Right cardiac atrium (tissue), 5 donors: Measurements from ENCODE around the gene RNF227. TPM values are rescaled to one million over a fixed set of nuclear protein-coding genes. Genes with fewer than 3 reads are reported as not detected.
"Not testable (repeated sequence)": the region's sequence is repeated elsewhere in the genome, so short reads cannot be mapped to it uniquely, and the experiment has no call there.

Source experiments
- ATAC-seq, 2 donors: fragments of 200-7000 bp; cut with Tn5 transposase; one replicate each; pipeline versions ENCODE4 v1.8.0 to v1.9.1; 2020; ENCODE audit warnings: moderate library complexity in 2 of 2, mild to moderate bottlenecking in 1 of 2
- DNase-seq, 3 donors: peaks; one replicate each; pipeline ENCODE4 v3.0.0-alpha.2; 2020
- H3K27ac ChIP-seq: one replicate; pipeline ENCODE4 v1.5.1; 2013; ENCODE audit warnings: mild to moderate bottlenecking, low read length, control low read depth, moderate library complexity
- H3K27me3 ChIP-seq: one replicate; pipeline ENCODE4 v1.6.1; 2013; ENCODE audit not compliant: control insufficient read depth, insufficient read depth
- H3K4me1 ChIP-seq: one replicate; pipeline ENCODE4 v1.6.1; 2013; ENCODE audit warnings: low read length; ENCODE audit not compliant: control insufficient read depth, insufficient read depth
- H3K4me3 ChIP-seq: one replicate; pipeline ENCODE4 v1.5.1; 2013; ENCODE audit warnings: low read length, control low read depth
- H3K9me3 ChIP-seq: one replicate; pipeline ENCODE4 v1.6.1; 2013; ENCODE audit warnings: low read length; ENCODE audit not compliant: control insufficient read depth
- WGBS: extraction: QIAGEN DNeasy Blood & Tissue Kit; methylation state at CpG from one replicate; pipeline ENCODE4 v1.1.7; 2013; 5-methylcytosine and 5-hydroxymethylcytosine counted together
- intact Hi-C, 4 donors: fragments of 100-400 bp; cut with DNase I; formaldehyde crosslinking; loops; one replicate each; pipeline versions ENCODE4 v1.11.0 to v1.14.0; 2022 to 2023
- polyA plus RNA-seq: library from polyadenylated mRNA; stranded (reverse); fragments of 200-250 nt; gene quantifications from one replicate; pipeline ENCODE4 v1.2.3, GENCODE V29; 2013
- total RNA-seq, 4 donors: library from RNA; stranded (reverse); fragmentation: NEBNext Ultra II Directional; extraction: Animal tissue kit (Norgen Biotek cat#: 25700); gene quantifications; one replicate each; pipeline ENCODE4 v1.2.1, GENCODE V29; 2021
- donor health status: healthy with polysubstance abuse.
- donor health status: DM: no; HTN: yes; CAD: no.
- donor health status: DM: no; HTN: no; CAD: no.
- donor health status: DM: no; HTN: yes; CAD: no; lungs with severe emphysema.
- donor health status: DM: yes; HTN: yes; CAD: no.

Gene RNF227
- total and polyA plus RNA-seq, 5 donors: 0.89 to 2.1 (median 1.5) TPM

GRCh38 chr17:7880076-7880868 lies 35.8 kb downstream of the RNF227 start:
- no peak overlapping the region for H3K4me3 ChIP-seq
- DNase-seq (no peak), ATAC-seq (no peak)
- no peak overlapping the region for H3K27ac ChIP-seq
- H3K27me3 ChIP-seq: no peaks in the 10 kb centered on the region
- H3K4me1 ChIP-seq: no peaks in the 10 kb centered on the region
- WGBS: 76% methylated on average over 3 of the region's 3 CpGs
- no peaks in the 10 kb centered on the region for H3K9me3 ChIP-seq
- intact Hi-C loops: no loop called here

- Histone ChIP-seq H3K27me3 (no peaks in the 10 kb centered on the region), H3K4me1 (no peaks in the 10 kb centered on the region), H3K4me3 (no peak overlapping the region), H3K9me3 (no peaks in the 10 kb centered on the region), H3K27ac (no peak overlapping the region)
- ATAC-seq: no peak
- no peak for DNase-seq
- WGBS: 96% methylated on average over 7 of the region's 7 CpGs
- intact Hi-C loops: no loop called here
Measured at GRCh38 chr17:7878234-7878633, 37.9 kb downstream of the RNF227 start.

- DNase-seq (no peak), ATAC-seq (no peak)
- Histone ChIP-seq H3K4me1 (no peaks in the 10 kb centered on the region), H3K27ac (no peak overlapping the region), H3K4me3 (no peak overlapping the region), H3K27me3 (no peaks in the 10 kb centered on the region), H3K9me3 (no peaks in the 10 kb centered on the region)
- 81% methylated on average over 2 of the region's 2 CpGs for WGBS
- intact Hi-C loops: no loop called here
Measured at GRCh38 chr17:7875804-7876370, 40.2 kb downstream of the RNF227 start.

- WGBS: 71% methylated on average over 4 of the region's 4 CpGs
- ATAC-seq: no peak
- H3K4me3 ChIP-seq: no peak overlapping the region
Measured at GRCh38 chr17:7873051-7873450, 43.0 kb downstream of the RNF227 start.

GRCh38 chr17:7867881-7868329 lies 48.2 kb downstream of the RNF227 start:
- no peaks in the 10 kb centered on the region for H3K4me1 ChIP-seq
- H3K4me3 ChIP-seq: no peak overlapping the region
- H3K27ac ChIP-seq: no peak overlapping the region
- DNase-seq (no peak), ATAC-seq (no peak)
- intact Hi-C loops: loop anchor here in 1 of 4 donors (10.0 kb wide), 1 partner anchor 177 kb away; no protein-coding TSS in a partner anchor
- H3K27me3 ChIP-seq: no peaks in the 10 kb centered on the region
- H3K9me3 ChIP-seq: no peaks in the 10 kb centered on the region
- WGBS: 71% methylated on average over 5 of the region's 5 CpGs

More at GRCh38 chr17:7873051-7873450, 43.0 kb downstream of the RNF227 start:
- H3K27ac ChIP-seq: no peak overlapping the region
- DNase-seq: no peak
- intact Hi-C loops: no loop called here
- no peaks in the 10 kb centered on the region for H3K27me3 ChIP-seq
- no peaks in the 10 kb centered on the region for H3K4me1 ChIP-seq
- no peaks in the 10 kb centered on the region for H3K9me3 ChIP-seq

GRCh38 chr17:7864995-7865650 lies 51.0 kb downstream of the RNF227 start:
- intact Hi-C loops: loop anchor here in 2 of 4 donors (5.0 to 10.0 kb wide), 3 partner anchors 122 to 180 kb away; no protein-coding TSS in a partner anchor
- H3K27me3 ChIP-seq: no peaks in the 10 kb centered on the region
- H3K4me3 ChIP-seq: no peak overlapping the region
- H3K27ac ChIP-seq: no peak overlapping the region
- H3K4me1 ChIP-seq: no peaks in the 10 kb centered on the region
- ATAC-seq (no peak), DNase-seq (no peak)
- 96% methylated on average over 5 of the region's 5 CpGs for WGBS
- no peaks in the 10 kb centered on the region for H3K9me3 ChIP-seq

- intact Hi-C loops: loop anchor here in 2 of 4 donors (5.0 to 10.0 kb wide), 3 partner anchors 123 to 180 kb away; no protein-coding TSS in a partner anchor
- H3K27ac ChIP-seq, H3K4me1 ChIP-seq, DNase-seq, H3K9me3 ChIP-seq, ATAC-seq, H3K4me3 ChIP-seq, H3K27me3 ChIP-seq: not testable (repeated sequence)
- WGBS: 77% methylated on average over 5 of the region's 5 CpGs
Measured at GRCh38 chr17:7864384-7864783, 51.7 kb downstream of the RNF227 start.

Other genes starting within 250 kb of the RNF227 start
- 10 to 100 TPM; 13.2 to 16.3 (median 14.2) TPM for gene TP53, start 228.8 kb downstream of the RNF227 start, total RNA-seq
- gene TP53, start 228.8 kb downstream of the RNF227 start, polyA plus RNA-seq: 6.1 TPM
- 1 to 10 TPM; 4.0 to 6.3 (median 4.9) TPM for gene WRAP53, start 227.8 kb downstream of the RNF227 start, total RNA-seq
- 5.1 TPM for gene WRAP53, start 227.8 kb downstream of the RNF227 start, polyA plus RNA-seq
- under 1 TPM; 0.31 to 0.97 (median 0.54) TPM for gene EFNB3, start 211.1 kb downstream of the RNF227 start, total RNA-seq
- 0.59 TPM for gene EFNB3, start 211.1 kb downstream of the RNF227 start, polyA plus RNA-seq
- gene DNAH2, start 198.5 kb downstream of the RNF227 start, total RNA-seq: under 1 TPM in 3 of 4 donors, not detected in 1; 0.03 to 0.22 (median 0.06) TPM
- 0.11 TPM for gene DNAH2, start 198.5 kb downstream of the RNF227 start, polyA plus RNA-seq
- gene KDM6B, start 82.1 kb downstream of the RNF227 start, total RNA-seq: 10 to 100 TPM; 25.7 to 28.1 (median 27.5) TPM
- 18.6 TPM for gene KDM6B, start 82.1 kb downstream of the RNF227 start, polyA plus RNA-seq
- 10 to 100 TPM in 3 of 4 donors, 1 to 10 TPM in 1; 9.0 to 24.6 (median 16.3) TPM for gene TMEM88, start 61.2 kb downstream of the RNF227 start, total RNA-seq
- 74.5 TPM for gene TMEM88, start 61.2 kb downstream of the RNF227 start, polyA plus RNA-seq
- 100 to 1,000 TPM in 1 of 4 donors, 10 to 100 TPM in 3; 59.9 to 103 (median 95.6) TPM for gene NAA38, start 58.7 kb downstream of the RNF227 start, total RNA-seq
- gene NAA38, start 58.7 kb downstream of the RNF227 start, polyA plus RNA-seq: 160 TPM
- 10 to 100 TPM; 12.6 to 16.2 (median 15.4) TPM for gene CYB5D1, start 58.3 kb downstream of the RNF227 start, total RNA-seq
- gene CYB5D1, start 58.3 kb downstream of the RNF227 start, polyA plus RNA-seq: 12.1 TPM
- 10 to 100 TPM; 31.2 to 38.8 (median 35.0) TPM for gene CHD3, start 27.5 kb downstream of the RNF227 start, total RNA-seq
- 45.3 TPM for gene CHD3, start 27.5 kb downstream of the RNF227 start, polyA plus RNA-seq
- 1 to 10 TPM in 1 of 4 donors, under 1 TPM in 3; 0.60 to 1.2 (median 0.70) TPM for gene KCNAB3, start 13.6 kb upstream of the RNF227 start, total RNA-seq
- 0.50 TPM for gene KCNAB3, start 13.6 kb upstream of the RNF227 start, polyA plus RNA-seq
- 100 to 1,000 TPM in 3 of 4 donors, 10 to 100 TPM in 1; 73.4 to 109 (median 104) TPM for gene TRAPPC1, start 15.7 kb upstream of the RNF227 start, total RNA-seq
- 135 TPM for gene TRAPPC1, start 15.7 kb upstream of the RNF227 start, polyA plus RNA-seq
- gene CNTROB, start 15.9 kb upstream of the RNF227 start, total RNA-seq: 10 to 100 TPM in 3 of 4 donors, 1 to 10 TPM in 1; 9.6 to 14.6 (median 10.4) TPM
- 9.6 TPM for gene CNTROB, start 15.9 kb upstream of the RNF227 start, polyA plus RNA-seq
- under 1 TPM in 3 of 4 donors, not detected in 1; 0.23 to 0.85 (median 0.31) TPM for gene GUCY2D, start 86.3 kb upstream of the RNF227 start, total RNA-seq
- 0.09 TPM for gene GUCY2D, start 86.3 kb upstream of the RNF227 start, polyA plus RNA-seq
- gene ALOX15B, start 122.8 kb upstream of the RNF227 start, total RNA-seq: under 1 TPM; 0.25 to 0.68 (median 0.46) TPM
- 0.54 TPM for gene ALOX15B, start 122.8 kb upstream of the RNF227 start, polyA plus RNA-seq
- gene ALOX12B, start 171.4 kb upstream of the RNF227 start, total RNA-seq: under 1 TPM in 1 of 4 donors, not detected in 3; 0.71 TPM
- not detected for gene ALOX12B, start 171.4 kb upstream of the RNF227 start, polyA plus RNA-seq
- gene ALOXE3, start 202.2 kb upstream of the RNF227 start, total RNA-seq: not detected
- gene ALOXE3, start 202.2 kb upstream of the RNF227 start, polyA plus RNA-seq: not detected
- gene HES7, start 207.8 kb upstream of the RNF227 start, total RNA-seq: under 1 TPM; 0.62 to 0.76 (median 0.73) TPM
- 0.25 TPM for gene HES7, start 207.8 kb upstream of the RNF227 start, polyA plus RNA-seq
- 100 to 1,000 TPM in 3 of 4 donors, 10 to 100 TPM in 1; 96.2 to 150 (median 124) TPM for gene PER1, start 236.1 kb upstream of the RNF227 start, total RNA-seq
- gene PER1, start 236.1 kb upstream of the RNF227 start, polyA plus RNA-seq: 110 TPM
- gene VAMP2, start 246.7 kb upstream of the RNF227 start, total RNA-seq: 10 to 100 TPM; 68.7 to 74.9 (median 71.8) TPM
- gene VAMP2, start 246.7 kb upstream of the RNF227 start, polyA plus RNA-seq: 50.2 TPM